Gastroesophageal sphincter (tissue), 3 donors: Measurements from ENCODE around the gene GPT2.

Experiments
- POLR2A ChIP-seq, 2 donors: fragments of 450-650 bp; IDR thresholded peaks; one replicate each; pipeline ENCODE4 v1.6.1; 2017; ENCODE audit warnings: antibody characterized with exemption in 2 of 2, mild to moderate bottlenecking in 2 of 2, moderate library complexity in 1 of 2
- TF ChIP-seq, protein P1 (sequence below), 4 experiments: fragments of 200-600 bp in 2 of 4; fragments of 450-650 bp in 2 of 4; sonication (generic) in 1 of 4; IDR thresholded peaks; one replicate each; pipeline ENCODE4 v1.5.1; 2017 to 2019; ENCODE audit warnings: antibody characterized with exemption in 4 of 4, mild to moderate bottlenecking in 2 of 4, moderate library complexity in 2 of 4

DNA sequence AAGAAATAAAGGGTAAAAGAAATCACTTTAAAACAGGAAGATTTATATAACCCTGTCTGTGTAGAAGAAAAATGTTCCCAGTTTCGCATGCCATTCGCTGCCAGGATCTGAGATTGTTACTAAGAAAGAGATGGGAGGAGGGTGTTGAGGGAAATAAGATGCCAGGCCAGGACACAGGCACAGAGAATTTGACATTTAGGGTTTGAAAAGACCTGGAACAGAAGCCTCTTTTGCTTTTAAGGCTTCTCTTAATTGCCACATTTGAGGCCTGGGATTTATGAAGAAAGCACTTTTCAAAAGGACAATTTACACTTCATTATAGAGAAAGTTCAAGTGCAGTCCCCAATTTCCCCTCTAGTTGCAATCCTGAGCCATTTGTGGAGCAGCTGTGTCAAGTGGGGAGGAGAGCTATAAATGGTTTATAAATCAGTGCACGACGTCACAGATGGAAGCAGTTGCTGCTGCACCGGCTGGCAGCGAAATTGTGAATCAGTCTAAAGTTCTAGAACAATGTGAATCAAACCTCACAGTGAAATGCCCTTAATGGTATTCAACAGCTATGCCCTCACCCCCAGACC lies 26.7 kb upstream of the GPT2 start:
- TF ChIP-seq, protein P1, sequence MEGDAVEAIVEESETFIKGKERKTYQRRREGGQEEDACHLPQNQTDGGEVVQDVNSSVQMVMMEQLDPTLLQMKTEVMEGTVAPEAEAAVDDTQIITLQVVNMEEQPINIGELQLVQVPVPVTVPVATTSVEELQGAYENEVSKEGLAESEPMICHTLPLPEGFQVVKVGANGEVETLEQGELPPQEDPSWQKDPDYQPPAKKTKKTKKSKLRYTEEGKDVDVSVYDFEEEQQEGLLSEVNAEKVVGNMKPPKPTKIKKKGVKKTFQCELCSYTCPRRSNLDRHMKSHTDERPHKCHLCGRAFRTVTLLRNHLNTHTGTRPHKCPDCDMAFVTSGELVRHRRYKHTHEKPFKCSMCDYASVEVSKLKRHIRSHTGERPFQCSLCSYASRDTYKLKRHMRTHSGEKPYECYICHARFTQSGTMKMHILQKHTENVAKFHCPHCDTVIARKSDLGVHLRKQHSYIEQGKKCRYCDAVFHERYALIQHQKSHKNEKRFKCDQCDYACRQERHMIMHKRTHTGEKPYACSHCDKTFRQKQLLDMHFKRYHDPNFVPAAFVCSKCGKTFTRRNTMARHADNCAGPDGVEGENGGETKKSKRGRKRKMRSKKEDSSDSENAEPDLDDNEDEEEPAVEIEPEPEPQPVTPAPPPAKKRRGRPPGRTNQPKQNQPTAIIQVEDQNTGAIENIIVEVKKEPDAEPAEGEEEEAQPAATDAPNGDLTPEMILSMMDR (IDR thresholded peaks at IDR 0.05) = peak; percentile 35 to 61 (median 52)
- TF ChIP-seq POLR2A (IDR thresholded peaks at IDR 0.05) = no peak
